PFSK-1 (cell line): Measurements from ENCODE around the gene SLC32A1.

ENCODE experiments used
- FOXP2 ChIP-seq: optimal IDR thresholded peaks from 2 replicates; pipeline ENCODE3; 2011; ENCODE audit warnings: borderline replicate concordance, control low read depth, inconsistent platforms; ENCODE audit not compliant: insufficient read depth; ENCODE audit errors: extremely low read length, extremely low read depth
- POLR2AphosphoS5 ChIP-seq: IDR thresholded peaks from 2 replicates; pipeline ENCODE4 v1.6.1; 2012; ENCODE audit warnings: low read depth, mild to moderate bottlenecking, control low read depth, low read length, moderate library complexity
- REST ChIP-seq, 2 experiments: IDR thresholded peaks; 2 replicates each; pipeline versions ENCODE4 v1.6.1 to v1.8.0; 2011 to 2012; ENCODE audit warnings: low read depth in 2 of 2, low read length in 2 of 2, control low read depth in 1 of 2, inconsistent platforms in 1 of 2, mild to moderate bottlenecking in 1 of 2, moderate library complexity in 1 of 2; ENCODE audit not compliant: insufficient read depth in 1 of 2
- SIN3A ChIP-seq: IDR thresholded peaks from 2 replicates; pipeline ENCODE4 v1.6.1; 2012; ENCODE audit warnings: mild to moderate bottlenecking, low read length, moderate library complexity, borderline replicate concordance; ENCODE audit not compliant: insufficient read depth
- TAF1 ChIP-seq: IDR thresholded peaks from 2 replicates; pipeline ENCODE4 v1.6.1; 2012; ENCODE audit warnings: low read length, control low read depth, borderline replicate concordance; ENCODE audit not compliant: insufficient read depth

The SLC32A1 gene

GRCh38 chr20:38763616-38764015 is 39.3 kb downstream of the SLC32A1 start:
- no peak for TF ChIP-seq POLR2AphosphoS5
- TF ChIP-seq SIN3A = no peak
- TF ChIP-seq FOXP2 = no peak

- TF ChIP-seq POLR2AphosphoS5 (no peak), TAF1 (no peak), REST (IDR thresholded peaks at IDR 0.05; ENCODE audit: insufficient read depth in 1 of 2, low read depth in 2 of 2, low read length in 2 of 2) (no peak), SIN3A (no peak), FOXP2 (no peak)
Observed at GRCh38 chr20:38764567-38765318, 40.5 kb downstream of the SLC32A1 start.

- TF ChIP-seq REST (IDR thresholded peaks at IDR 0.05; ENCODE audit: insufficient read depth in 1 of 2, low read depth in 2 of 2, low read length in 2 of 2) (no peak), FOXP2 (no peak), SIN3A (no peak), POLR2AphosphoS5 (no peak), TAF1 (no peak)
Observed at GRCh38 chr20:38766071-38766470, 41.8 kb downstream of the SLC32A1 start.

GRCh38 chr20:38769376-38770295 is 45.4 kb downstream of the SLC32A1 start:
- no peak for TF ChIP-seq REST (IDR thresholded peaks at IDR 0.05; ENCODE audit: insufficient read depth in 1 of 2, low read depth in 2 of 2, low read length in 2 of 2)
- TF ChIP-seq TAF1 = no peak
- no peak for TF ChIP-seq SIN3A
- no peak for TF ChIP-seq POLR2AphosphoS5
- TF ChIP-seq FOXP2 = no peak

- TF ChIP-seq REST (IDR thresholded peaks at IDR 0.05; ENCODE audit: insufficient read depth in 1 of 2, low read depth in 2 of 2, low read length in 2 of 2) (no peak), FOXP2 (no peak), SIN3A (no peak)
Observed at GRCh38 chr20:38770546-38770945, 46.3 kb downstream of the SLC32A1 start.
